Retinal pigment epithelial cell (primary cell): Measurements from ENCODE around the gene ECM2.
A peak's percentile ranks its signal among the peaks of the same experiment; 100 is the strongest.

ENCODE experiments used
- DNase-seq: peaks from one replicate; pipeline ENCODE4 v3.0.0-alpha.2; 2010; ENCODE audit warnings: low read depth
- H3K4me3 ChIP-seq: 2 replicates; pipeline ENCODE4 v1.5.1; 2011; ENCODE audit warnings: mild to moderate bottlenecking, low read length, control low read depth, moderate library complexity
- TF ChIP-seq, protein P1 (sequence below): conservative IDR thresholded peaks from 2 replicates; pipeline ENCODE4 v1.5.1; 2011; ENCODE audit warnings: low read depth, low read length, control low read depth, inconsistent platforms

ECM2 gene

GRCh38 chr9:92486371-92486770, 49.4 kb downstream of the ECM2 start:
- no peak overlapping the region for H3K4me3 ChIP-seq
- no peak for DNase-seq
- TF ChIP-seq, protein P1, sequence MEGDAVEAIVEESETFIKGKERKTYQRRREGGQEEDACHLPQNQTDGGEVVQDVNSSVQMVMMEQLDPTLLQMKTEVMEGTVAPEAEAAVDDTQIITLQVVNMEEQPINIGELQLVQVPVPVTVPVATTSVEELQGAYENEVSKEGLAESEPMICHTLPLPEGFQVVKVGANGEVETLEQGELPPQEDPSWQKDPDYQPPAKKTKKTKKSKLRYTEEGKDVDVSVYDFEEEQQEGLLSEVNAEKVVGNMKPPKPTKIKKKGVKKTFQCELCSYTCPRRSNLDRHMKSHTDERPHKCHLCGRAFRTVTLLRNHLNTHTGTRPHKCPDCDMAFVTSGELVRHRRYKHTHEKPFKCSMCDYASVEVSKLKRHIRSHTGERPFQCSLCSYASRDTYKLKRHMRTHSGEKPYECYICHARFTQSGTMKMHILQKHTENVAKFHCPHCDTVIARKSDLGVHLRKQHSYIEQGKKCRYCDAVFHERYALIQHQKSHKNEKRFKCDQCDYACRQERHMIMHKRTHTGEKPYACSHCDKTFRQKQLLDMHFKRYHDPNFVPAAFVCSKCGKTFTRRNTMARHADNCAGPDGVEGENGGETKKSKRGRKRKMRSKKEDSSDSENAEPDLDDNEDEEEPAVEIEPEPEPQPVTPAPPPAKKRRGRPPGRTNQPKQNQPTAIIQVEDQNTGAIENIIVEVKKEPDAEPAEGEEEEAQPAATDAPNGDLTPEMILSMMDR = no peak

DNA sequence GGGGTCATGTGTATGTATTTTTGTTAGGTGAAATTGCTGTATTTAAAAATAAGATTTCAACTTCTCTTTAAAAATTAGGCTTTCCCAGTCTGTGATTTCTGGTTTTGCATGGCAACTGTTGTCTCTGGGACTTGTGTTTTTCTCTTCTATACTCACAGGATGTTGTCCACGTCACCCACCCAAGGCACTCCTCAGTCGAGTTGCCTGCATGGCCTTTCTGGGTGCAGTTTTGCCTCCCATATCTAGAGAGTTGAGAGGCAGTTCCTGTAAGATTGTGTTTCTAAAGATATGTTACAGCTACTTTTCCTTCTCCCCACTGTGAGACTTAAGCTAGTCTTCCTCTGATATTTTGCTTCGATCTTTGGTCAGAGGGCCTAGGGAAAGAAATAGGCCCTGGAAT, 51.2 kb downstream of the ECM2 start:
- TF ChIP-seq, protein P1 = no peak
- no peak overlapping the region for H3K4me3 ChIP-seq
- no peak for DNase-seq

GRCh38 chr9:92483627-92484545, 51.9 kb downstream of the ECM2 start:
- TF ChIP-seq, protein P1 = no peak
- DNase-seq = no peak
- no peak overlapping the region for H3K4me3 ChIP-seq

DNA sequence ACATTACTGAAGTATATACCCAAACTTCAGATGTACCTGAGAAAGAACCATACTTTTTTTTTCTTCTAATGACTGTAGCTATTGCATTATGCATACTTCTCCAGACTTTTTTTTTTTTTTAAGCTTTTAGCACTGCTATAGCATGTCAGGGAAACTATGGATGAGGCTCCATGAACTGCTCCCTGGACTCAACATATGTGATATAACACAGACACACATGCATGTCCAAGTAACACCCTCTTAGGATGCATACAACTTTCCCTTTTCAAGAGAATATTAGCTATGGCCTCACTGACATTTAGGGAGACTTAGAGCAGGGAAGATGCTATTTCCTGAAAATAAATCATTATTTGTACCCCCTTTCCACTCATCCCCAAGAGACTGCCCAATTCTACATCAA, 53.0 kb downstream of the ECM2 start:
- TF ChIP-seq, protein P1 = no peak
- DNase-seq = no peak
- H3K4me3 ChIP-seq = no peak overlapping the region

DNA sequence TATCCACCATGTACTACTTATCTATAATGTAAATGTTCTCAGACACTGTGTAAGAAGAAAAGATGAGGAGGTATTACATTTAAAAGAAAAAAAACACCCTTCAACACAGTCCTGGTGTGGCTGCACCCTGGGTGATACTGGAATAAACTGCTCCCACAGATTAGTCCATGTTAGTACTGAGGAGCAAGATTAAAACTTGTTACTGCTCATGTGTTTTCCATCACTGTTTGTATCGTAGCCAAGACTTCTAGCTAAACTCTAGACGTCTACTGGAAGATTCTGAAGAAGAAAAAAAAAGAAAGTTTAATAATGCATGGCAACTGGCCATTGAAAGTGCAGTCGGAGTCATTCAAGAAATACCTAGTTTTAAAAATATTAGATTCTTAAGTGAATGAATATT, 53.5 kb downstream of the ECM2 start, which contains the start of gene ASPN:
Gene ASPN (minus strand): TSS at position 178 of the 400 bp plus-strand sequence.
- no peak within 1 kb of the TSS for H3K4me3 ChIP-seq
- TF ChIP-seq, protein P1 = no peak
- peak; percentile 56 for DNase-seq

DNA sequence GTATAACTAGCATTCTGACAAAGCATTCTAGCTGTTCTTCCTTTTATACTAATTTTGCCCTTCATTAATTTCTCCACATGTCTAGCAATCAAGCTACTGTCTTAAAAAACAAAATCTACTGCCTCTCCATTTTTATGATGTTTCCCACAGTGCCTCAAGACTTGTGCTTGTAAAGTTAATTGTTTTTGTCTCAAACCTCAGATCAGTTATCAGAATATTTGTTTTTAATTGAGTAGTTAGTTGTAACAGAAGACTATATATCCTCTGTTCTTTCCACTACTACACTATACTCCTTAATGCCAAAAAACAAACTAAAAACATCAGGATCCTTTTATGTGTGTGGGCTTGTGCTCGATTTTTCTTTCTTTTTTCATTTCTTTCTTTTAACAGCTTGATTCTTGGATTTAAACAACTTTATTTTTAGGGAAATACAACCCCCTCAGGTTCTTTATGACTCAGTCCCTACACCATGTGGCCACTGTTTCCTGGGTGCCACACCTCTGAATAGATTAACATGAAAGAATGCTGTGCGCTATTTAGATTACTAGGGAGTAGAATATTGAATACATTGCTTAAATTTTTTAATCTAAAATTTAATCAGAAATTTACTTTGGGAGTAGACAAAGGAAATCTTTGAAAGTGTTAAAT, 54.7 kb downstream of the ECM2 start:
- TF ChIP-seq, protein P1 = no peak
- no peak for DNase-seq
- no peak overlapping the region for H3K4me3 ChIP-seq

- DNase-seq = peak; percentile 34
- TF ChIP-seq, protein P1 = no peak
- no peak overlapping the region for H3K4me3 ChIP-seq
Measured at GRCh38 chr9:92480291-92480771, 55.5 kb downstream of the ECM2 start.
